IMR-90 (cell line): ENCODE results near the gene ARHGEF16. TPM values are rescaled to one million over a fixed set of nuclear protein-coding genes. Genes with fewer than 3 reads are reported as not detected.

ENCODE experiments used
- ATAC-seq: fragments of 200-7000 bp; cut with Tn5 transposase; 2 replicates; pipeline ENCODE4 v1.9.1; 2020; ENCODE audit warnings: low read depth, mild to moderate bottlenecking, moderate library complexity
- BruUV-seq: library from RNA; stranded (reverse); fragments of 400-500 nt; replicated peaks from 2 replicates; lab custom pipeline; 2021; lab: Mats Ljungman, UMichigan
- CTCF ChIA-PET: fragments of 300-600 bp; formaldehyde crosslinking; extraction: SDS; loops from one replicate; lab custom pipeline; 2021; ENCODE audit warnings: antibody characterized with exemption; lab: Yijun Ruan, JAX
- POLR2A ChIA-PET: fragments of 300-600 bp; sonication (Branson Sonifier 250); formaldehyde crosslinking; loops from one replicate; lab custom pipeline; 2022; ENCODE audit warnings: antibody characterized with exemption; ENCODE audit not compliant: unreplicated experiment; lab: Charles Lee
- DNase-seq: peaks from one replicate; pipeline ENCODE4 v3.0.0; 2013
- H2AFZ ChIP-seq: replicated peaks from 2 replicates; pipeline ENCODE3; 2013; ENCODE audit warnings: low read length, mild to moderate bottlenecking; ENCODE audit not compliant: poor library complexity
- H2AK5ac ChIP-seq: 2 replicates; pipeline ENCODE4 v1.6.1; 2013; ENCODE audit warnings: low read depth, low read length, inconsistent platforms
- H2AK9ac ChIP-seq: replicated peaks from 2 replicates; pipeline ENCODE3; 2013; ENCODE audit warnings: mild to moderate bottlenecking, low read depth, low read length, moderate library complexity; ENCODE audit not compliant: poor library complexity
- H2BK120ac ChIP-seq: 2 replicates; pipeline ENCODE4 v1.6.1; 2013; ENCODE audit warnings: low read depth, low read length, inconsistent platforms
- H2BK15ac ChIP-seq: 3 replicates; pipeline ENCODE4 v1.6.1; 2013; ENCODE audit warnings: low read depth, low read length, inconsistent platforms
- H2BK20ac ChIP-seq: 2 replicates; pipeline ENCODE4 v1.6.1; 2013; ENCODE audit warnings: low read depth, mild to moderate bottlenecking, inconsistent platforms, low read length, moderate library complexity
- H2BK5ac ChIP-seq: 2 replicates; pipeline ENCODE4 v1.6.1; 2013; ENCODE audit warnings: mild to moderate bottlenecking, low read depth, low read length, inconsistent platforms; ENCODE audit not compliant: poor library complexity, severe bottlenecking
- H3K14ac ChIP-seq: replicated peaks from 2 replicates; pipeline ENCODE4 v1.6.1; 2013; ENCODE audit warnings: low read depth, low read length, inconsistent platforms
- H3K18ac ChIP-seq: 2 replicates; pipeline ENCODE4 v1.6.1; 2013; ENCODE audit warnings: low read depth, low read length, control low read depth
- H3K23ac ChIP-seq: 2 replicates; pipeline ENCODE4 v1.6.1; 2013; ENCODE audit warnings: low read depth, low read length, inconsistent platforms
- H3K27ac ChIP-seq: 2 replicates; pipeline ENCODE4 v1.5.1; 2013; ENCODE audit warnings: mild to moderate bottlenecking, control low read depth, low read length; ENCODE audit not compliant: insufficient read depth
- H3K27me3 ChIP-seq: 2 replicates; pipeline ENCODE4 v1.6.1; 2013; ENCODE audit warnings: low read length; ENCODE audit not compliant: control insufficient read depth, insufficient read depth
- H3K36me3 ChIP-seq: 2 replicates; pipeline ENCODE4 v1.6.1; 2013; ENCODE audit warnings: low read length, mixed read lengths; ENCODE audit not compliant: control insufficient read depth, insufficient read depth
- H3K4ac ChIP-seq: 2 replicates; pipeline ENCODE4 v1.6.1; 2013; ENCODE audit warnings: low read depth, low read length, inconsistent platforms
- H3K4me1 ChIP-seq: 2 replicates; pipeline ENCODE4 v1.6.1; 2013; ENCODE audit warnings: low read length, mixed read lengths; ENCODE audit not compliant: control insufficient read depth, insufficient read depth
- H3K4me2 ChIP-seq: 2 replicates; pipeline ENCODE4 v1.6.1; 2013; ENCODE audit warnings: low read depth, mild to moderate bottlenecking, control low read depth, low read length, moderate library complexity
- H3K4me3 ChIP-seq: 2 replicates; pipeline ENCODE4 v1.5.1; 2013; ENCODE audit warnings: low read depth, mild to moderate bottlenecking, control low read depth, low read length, moderate library complexity; ENCODE audit not compliant: insufficient read depth
- H3K56ac ChIP-seq: 2 replicates; pipeline ENCODE4 v1.6.1; 2013; ENCODE audit warnings: low read length, inconsistent platforms; ENCODE audit not compliant: insufficient read depth; ENCODE audit errors: extremely low read depth
- H3K79me1 ChIP-seq, 2 experiments: 2 replicates each; pipeline ENCODE4 v1.6.1; 2013; ENCODE audit warnings: low read length in 2 of 2, inconsistent platforms in 1 of 2, low read depth in 1 of 2
- H3K9ac ChIP-seq: 2 replicates; pipeline ENCODE4 v1.6.1; 2013; ENCODE audit warnings: low read depth, low read length, control low read depth
- H3K9me1 ChIP-seq: 2 replicates; pipeline ENCODE4 v1.6.1; 2013; ENCODE audit warnings: low read length, inconsistent platforms; ENCODE audit not compliant: insufficient read depth
- H3K9me3 ChIP-seq: 2 replicates; pipeline ENCODE4 v1.6.1; 2013; ENCODE audit warnings: low read length; ENCODE audit not compliant: control insufficient read depth, insufficient read depth
- H4K20me1 ChIP-seq: 2 replicates; pipeline ENCODE4 v1.6.1; 2013; ENCODE audit warnings: low read length, inconsistent platforms; ENCODE audit not compliant: insufficient read depth
- H4K5ac ChIP-seq: 2 replicates; pipeline ENCODE4 v1.6.1; 2013; ENCODE audit warnings: mild to moderate bottlenecking, low read depth, low read length, control low read depth
- H4K8ac ChIP-seq, 2 experiments: 2 replicates each; pipeline ENCODE4 v1.6.1; 2013; ENCODE audit warnings: low read depth in 2 of 2, low read length in 2 of 2, control low read depth in 1 of 2, inconsistent platforms in 1 of 2
- H4K91ac ChIP-seq: 2 replicates; pipeline ENCODE4 v1.6.1; 2013; ENCODE audit warnings: low read depth, low read length, inconsistent platforms; ENCODE audit not compliant: insufficient read depth
- BHLHE40 ChIP-seq: fragments of 150-350 bp; IDR thresholded peaks from 2 replicates; pipeline ENCODE4 v1.6.1; 2016; ENCODE audit warnings: mild to moderate bottlenecking, low read depth, low read length
- CTCF ChIP-seq: conservative IDR thresholded peaks from 2 replicates; pipeline ENCODE4 v1.5.1; 2012; ENCODE audit warnings: mild to moderate bottlenecking, low read depth, low read length, improper control_type of control experiment
- ELK1 ChIP-seq: fragments of 150-350 bp; IDR thresholded peaks from 2 replicates; pipeline ENCODE4 v1.6.1; 2016; ENCODE audit warnings: low read depth, mild to moderate bottlenecking, low read length, moderate library complexity, borderline replicate concordance
- MAFK ChIP-seq: IDR thresholded peaks from 2 replicates; pipeline ENCODE4 v1.6.1; 2012; ENCODE audit warnings: low read depth, low read length, improper control_type of control experiment
- MAZ ChIP-seq: IDR thresholded peaks from 2 replicates; pipeline ENCODE4 v1.6.1; 2012; ENCODE audit warnings: low read depth, mild to moderate bottlenecking, low read length, improper control_type of control experiment, moderate library complexity, borderline replicate concordance
- MXI1 ChIP-seq: IDR thresholded peaks from 2 replicates; pipeline ENCODE4 v1.6.1; 2012; ENCODE audit warnings: low read depth, mild to moderate bottlenecking, low read length, moderate library complexity, borderline replicate concordance
- NFE2L2 ChIP-seq: fragments of 150-350 bp; IDR thresholded peaks from 2 replicates; pipeline ENCODE4 v1.6.1; 2016; ENCODE audit warnings: low read depth, mild to moderate bottlenecking, low read length
- POLR2A ChIP-seq: IDR thresholded peaks from 2 replicates; pipeline ENCODE4 v1.6.1; 2012; ENCODE audit warnings: mild to moderate bottlenecking, low read depth, low read length
- RAD21 ChIP-seq: IDR thresholded peaks from 2 replicates; pipeline ENCODE4 v1.6.1; 2012; ENCODE audit warnings: low read length, improper control_type of control experiment
- SMC3 ChIP-seq: fragments of 150-350 bp; IDR thresholded peaks from 2 replicates; pipeline ENCODE4 v1.6.1; 2016; ENCODE audit warnings: low read depth, mild to moderate bottlenecking, antibody characterized with exemption, low read length, moderate library complexity
- USF2 ChIP-seq: fragments of 150-350 bp; IDR thresholded peaks from 2 replicates; pipeline ENCODE4 v1.6.1; 2017; ENCODE audit warnings: mild to moderate bottlenecking, antibody characterized with exemption, low read length, low read depth
- WGBS, 2 experiments: methylation state at CpG; one replicate each; pipeline versions ENCODE4 v1.1.5 to v1.1.7; 2013; ENCODE audit warnings: missing lambda C conversion rate in 2 of 2; ENCODE audit not compliant: insufficient read length in 1 of 2; ENCODE audit errors: extremely low coverage in 2 of 2; 5-methylcytosine and 5-hydroxymethylcytosine counted together
- dilution Hi-C: fragments of 300-500 bp; cut with HindIII; formaldehyde crosslinking; loops from one replicate; pipeline ENCODE4 v1.14.3; 2018; ENCODE audit warnings: low sequenced_read_pairs; ENCODE audit not compliant: unreplicated experiment
- in situ Hi-C: fragments of 300-500 bp; cut with MboI; formaldehyde crosslinking; loops from 3 replicates; pipeline ENCODE4 v1.14.3; 2019; ENCODE audit warnings: low sequenced_read_pairs, inconsistent platforms, mixed read lengths
- intact Hi-C: fragments of 100-400 bp; cut with micrococcal nuclease; formaldehyde crosslinking; loops from 2 replicates; pipeline ENCODE4 v1.10.0; 2022
- polyA plus RNA-seq, 3 experiments: library from polyadenylated mRNA; depleted of rRNA; stranded (reverse); fragments of >200 nt; gene quantifications; 2 replicates each; pipeline ENCODE4 v1.2.3, GENCODE V29; 2012; ENCODE audit warnings: low replicate concordance in 1 of 3
- total RNA-seq: library from RNA; depleted of rRNA; stranded (reverse); fragments of >200 nt; gene quantifications from 2 replicates; pipeline ENCODE4 v1.2.3, GENCODE V29; 2012

The ARHGEF16 gene
- total and polyA plus RNA-seq, 2 of the 4 experiments (the other 2 are of a cell fraction) = 0.18 to 0.39 TPM

- Histone ChIP-seq H2AK5ac (no peak overlapping the region), H2BK120ac (no peak overlapping the region), H3K4me2 (no peak overlapping the region), H2AFZ (peak overlapping the region; percentile 43), H3K9me3 (peaks cover 4% of the 10 kb centered on the region), H4K8ac (no peak overlapping the region), H3K27me3 (peaks cover 2% of the 10 kb centered on the region; the same call in 1 of the 2 replicates), H3K4me3 (no peak overlapping the region), H3K14ac (no peak overlapping the region), H3K18ac (no peak overlapping the region), H3K4ac (no peak overlapping the region), H4K91ac (no peak overlapping the region), H3K9ac (no peak overlapping the region), H3K9me1 (no peaks in the 10 kb centered on the region), H2BK15ac (no peak overlapping the region), H2BK20ac (no peak overlapping the region), H2BK5ac (no peak overlapping the region), H3K23ac (no peak overlapping the region), H3K4me1 (no peaks in the 10 kb centered on the region), H4K5ac (no peak overlapping the region), H4K20me1 (no peaks in the 10 kb centered on the region; the same call in 1 of the 2 replicates), H3K79me1 (no peaks in the 10 kb centered on the region), H3K27ac (no peak overlapping the region), H2AK9ac (no peak overlapping the region), H3K36me3 (no peaks in the 10 kb centered on the region), H3K56ac (no peak overlapping the region)
- TF ChIP-seq MXI1 (no peak), BHLHE40 (no peak), ELK1 (no peak), MAFK (no peak), CTCF (peak; percentile 66), SMC3 (peak; percentile 77), MAZ (no peak), NFE2L2 (no peak), USF2 (no peak), RAD21 (peak; percentile 60), POLR2A (no peak)
- no peak for DNase-seq
- peak; percentile 79 for ATAC-seq
- 75% methylated on average over 9 of the region's 31 CpGs; no CpG with 5 or more reads in 1 of the 2 experiments for WGBS, 2 experiments
- no TSS peak for BruUV-seq
- intact Hi-C loops (loop anchor here (1.0 kb wide), 1 partner anchor 31 kb away; no protein-coding TSS in a partner anchor), in situ Hi-C loops (no loop called here), dilution Hi-C loops (no loop called here)
- POLR2A ChIA-PET = no interaction called here
- CTCF ChIA-PET = interaction anchor here (3.2 kb wide), 1 partner anchor 31 kb away, joined by 12 read pairs; no protein-coding TSS in a partner anchor
Measured at GRCh38 chr1:3483801-3484444, 29.5 kb downstream of the ARHGEF16 start.
